ENCODE data around the gene IKZF1.
A peak's percentile ranks its signal among the peaks of the same experiment; 100 is the strongest.

The IKZF1 gene

GRCh38 chr7:50331564-50332208 lies 27.2 kb downstream of the IKZF1 start:
- H3K27ac ChIP-seq (replicated peaks; ENCODE audit: low read length), result no peak overlapping the region
- H2AK5ac ChIP-seq (ENCODE audit: low read depth, low read length), result no peak overlapping the region
- H3K14ac ChIP-seq (ENCODE audit: low read length), result no peak overlapping the region
- H3K4ac ChIP-seq (ENCODE audit: low read length), result no peak overlapping the region
- no peak overlapping the region for H3K23ac ChIP-seq (ENCODE audit: low read depth, low read length, poor library complexity)
- H4K91ac ChIP-seq (ENCODE audit: low read depth, low read length, poor library complexity), result no peak overlapping the region
- peaks cover 0 to 6% of the 10 kb centered on the region in 2 donors for H3K9me3 ChIP-seq (replicated peaks in 1 of 2; ENCODE audit: control insufficient read depth in 2 of 2, insufficient read depth in 1 of 2, low read depth in 1 of 2, low read length in 2 of 2)
- peaks cover 4% of the 10 kb centered on the region for H3K79me1 ChIP-seq (ENCODE audit: low read depth, low read length)
- no peak overlapping the region for H2BK12ac ChIP-seq (ENCODE audit: low read length)
- peaks cover 0 to 7% (median 0%) of the 10 kb centered on the region in 3 experiments for H3K27me3 ChIP-seq (ENCODE audit: control insufficient read depth in 3 of 3, insufficient read depth in 3 of 3, low read depth in 1 of 3, low read length in 3 of 3)
- no peak overlapping the region for H3K18ac ChIP-seq (ENCODE audit: low read length)
- H3K4me1 ChIP-seq (ENCODE audit: control insufficient read depth in 2 of 2, insufficient read depth in 1 of 2, low read depth in 1 of 2, low read length in 2 of 2), result peaks cover 0 to 3% of the 10 kb centered on the region in 2 donors
- peak overlapping the region; percentile 41 for H2AFZ ChIP-seq (ENCODE audit: low read length)
- DNase-seq (ENCODE audit: low spot score), result no peak
- no peak overlapping the region for H2BK120ac ChIP-seq (ENCODE audit: low read depth, low read length)
- H3K4me2 ChIP-seq (ENCODE audit: insufficient read depth, low read length, poor library complexity, severe bottlenecking), result no peak overlapping the region
- H2BK5ac ChIP-seq (ENCODE audit: low read length), result no peak overlapping the region
- H4K8ac ChIP-seq (ENCODE audit: low read depth, low read length), result no peak overlapping the region
- no peak overlapping the region for H3K4me3 ChIP-seq (ENCODE audit: low read length in 2 of 2)
- no peak overlapping the region for H2BK15ac ChIP-seq (ENCODE audit: low read length)
- H3K36me3 ChIP-seq (replicated peaks in 1 of 2; ENCODE audit: control insufficient read depth in 2 of 2, insufficient read depth in 2 of 2, low read length in 2 of 2), result peaks cover 3 to 7% of the 10 kb centered on the region in 2 donors
- WGBS, 2 donors (ENCODE audit: extremely low coverage in 2 of 2, insufficient read length in 2 of 2, insufficient replicate concordance in 1 of 2), result no CpG with 5 or more reads among the region's 2 CpGs
- H3K9ac ChIP-seq (ENCODE audit: low read depth, low read length, poor library complexity), result no peak overlapping the region

DNA sequence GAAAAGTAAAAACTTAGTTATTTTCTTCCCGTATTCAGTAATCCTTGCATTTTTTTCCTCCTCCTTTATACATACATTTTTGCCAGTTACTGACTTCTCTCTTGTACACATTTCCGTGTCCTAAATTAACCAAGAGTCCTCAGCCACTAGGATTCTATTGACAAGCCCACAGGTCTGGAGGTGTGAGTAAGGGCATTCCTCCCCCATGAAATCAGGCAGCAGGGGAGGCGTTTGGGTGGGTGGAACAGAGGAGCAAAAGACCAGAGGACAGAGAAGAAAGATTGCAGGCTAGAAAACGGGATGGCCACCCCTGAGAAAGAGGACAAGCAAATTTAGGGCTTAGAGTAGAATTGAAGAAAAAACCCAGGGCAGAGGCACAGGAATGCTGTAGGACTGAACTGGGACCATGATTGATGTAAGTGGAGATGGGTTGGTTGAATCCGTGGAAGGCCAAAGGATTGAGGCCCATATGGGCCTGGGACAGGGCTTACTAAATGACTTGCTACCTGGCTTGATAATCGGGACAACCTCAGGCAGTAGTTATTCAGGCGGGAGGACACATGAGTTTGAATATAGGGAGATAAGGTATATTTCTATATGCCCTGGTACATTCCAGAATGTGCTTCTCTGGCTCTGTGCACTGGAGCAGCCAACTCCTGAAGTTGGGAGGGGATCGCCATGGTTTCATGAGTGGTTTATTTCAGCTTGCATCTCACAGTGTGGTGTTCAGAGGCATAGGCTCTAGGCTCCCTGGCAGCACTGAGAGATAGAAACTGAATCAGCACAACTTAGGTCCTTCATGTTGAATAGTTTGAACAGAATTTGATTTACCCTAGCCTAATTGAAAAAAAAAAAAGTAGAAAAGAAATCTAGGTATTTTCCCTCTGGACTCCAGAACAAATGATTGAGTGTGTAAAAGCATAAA lies 28.0 kb downstream of the IKZF1 start:
- H4K91ac ChIP-seq (ENCODE audit: low read depth, low read length, poor library complexity), result no peak overlapping the region
- no peak overlapping the region for H2BK15ac ChIP-seq (ENCODE audit: low read length)
- H3K23ac ChIP-seq (ENCODE audit: low read depth, low read length, poor library complexity), result no peak overlapping the region
- no peak overlapping the region for H3K14ac ChIP-seq (ENCODE audit: low read length)
- H3K9me3 ChIP-seq (replicated peaks in 1 of 2; ENCODE audit: control insufficient read depth in 2 of 2, insufficient read depth in 1 of 2, low read depth in 1 of 2, low read length in 2 of 2), result peaks cover 0 to 6% of the 10 kb centered on the region in 2 donors
- no peak overlapping the region for H2BK120ac ChIP-seq (ENCODE audit: low read depth, low read length)
- DNase-seq (ENCODE audit: low spot score), result no peak
- H2AK5ac ChIP-seq (ENCODE audit: low read depth, low read length), result no peak overlapping the region
- no peak overlapping the region for H2AFZ ChIP-seq (ENCODE audit: low read length)
- H3K9ac ChIP-seq (ENCODE audit: low read depth, low read length, poor library complexity), result no peak overlapping the region
- no peak overlapping the region for H2BK5ac ChIP-seq (ENCODE audit: low read length)
- H3K18ac ChIP-seq (ENCODE audit: low read length), result no peak overlapping the region
- H3K4me3 ChIP-seq (ENCODE audit: low read length in 2 of 2), result no peak overlapping the region
- H3K36me3 ChIP-seq (replicated peaks in 1 of 2; ENCODE audit: control insufficient read depth in 2 of 2, insufficient read depth in 2 of 2, low read length in 2 of 2), result peaks cover 3 to 7% of the 10 kb centered on the region in 2 donors
- no CpG with 5 or more reads among the region's 8 CpGs for WGBS, 2 donors (ENCODE audit: extremely low coverage in 2 of 2, insufficient read length in 2 of 2, insufficient replicate concordance in 1 of 2)
- H3K27ac ChIP-seq (replicated peaks; ENCODE audit: low read length), result no peak overlapping the region
- no peak overlapping the region for H4K8ac ChIP-seq (ENCODE audit: low read depth, low read length)
- peaks cover 0 to 7% (median 0%) of the 10 kb centered on the region in 3 experiments for H3K27me3 ChIP-seq (ENCODE audit: control insufficient read depth in 3 of 3, insufficient read depth in 3 of 3, low read depth in 1 of 3, low read length in 3 of 3)
- no peak overlapping the region for H2BK12ac ChIP-seq (ENCODE audit: low read length)
- no peak overlapping the region for H3K4me2 ChIP-seq (ENCODE audit: insufficient read depth, low read length, poor library complexity, severe bottlenecking)
- H3K4ac ChIP-seq (ENCODE audit: low read length), result no peak overlapping the region
- peaks cover 4% of the 10 kb centered on the region for H3K79me1 ChIP-seq (ENCODE audit: low read depth, low read length)
- H3K4me1 ChIP-seq (ENCODE audit: control insufficient read depth in 2 of 2, insufficient read depth in 1 of 2, low read depth in 1 of 2, low read length in 2 of 2), result peaks cover 0 to 3% of the 10 kb centered on the region in 2 donors

DNA sequence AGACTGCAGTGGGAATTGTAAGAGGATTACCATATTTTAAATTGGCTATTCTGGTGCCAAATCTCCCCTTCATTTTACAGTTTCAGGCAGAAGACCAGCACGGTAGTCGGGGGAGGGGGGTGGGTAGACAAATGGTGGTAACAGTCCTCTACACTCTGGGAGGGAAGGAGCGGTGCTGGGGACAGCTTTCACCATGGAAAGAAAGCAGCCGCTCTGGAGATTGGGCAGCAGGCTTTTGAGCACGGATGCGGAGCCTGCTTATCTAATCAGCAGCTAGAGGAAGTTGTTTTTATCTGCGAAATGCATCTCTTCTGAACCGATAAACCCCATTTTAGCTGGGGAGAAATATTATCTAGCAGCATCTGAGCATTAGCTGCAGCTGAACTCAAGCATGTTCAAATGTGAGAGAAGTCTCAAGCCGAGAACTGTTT lies 28.7 kb downstream of the IKZF1 start:
- H3K27ac ChIP-seq (replicated peaks; ENCODE audit: low read length), result no peak overlapping the region

More for the DNA sequence above, 28.7 kb downstream of the IKZF1 start:
- Histone ChIP-seq H3K4ac (ENCODE audit: low read length) (no peak overlapping the region), H3K23ac (ENCODE audit: low read depth, low read length, poor library complexity) (no peak overlapping the region), H2BK120ac (ENCODE audit: low read depth, low read length) (no peak overlapping the region), H2BK15ac (ENCODE audit: low read length) (no peak overlapping the region), H2AK5ac (ENCODE audit: low read depth, low read length) (no peak overlapping the region), H3K4me2 (ENCODE audit: insufficient read depth, low read length, poor library complexity, severe bottlenecking) (no peak overlapping the region), H3K4me3 (ENCODE audit: low read length in 2 of 2) (no peak overlapping the region), H3K14ac (ENCODE audit: low read length) (no peak overlapping the region), H3K27me3 (ENCODE audit: control insufficient read depth in 3 of 3, insufficient read depth in 3 of 3, low read depth in 1 of 3, low read length in 3 of 3) (peaks cover 0 to 7% (median 0%) of the 10 kb centered on the region in 3 experiments), H3K4me1 (ENCODE audit: control insufficient read depth in 2 of 2, insufficient read depth in 1 of 2, low read depth in 1 of 2, low read length in 2 of 2) (peaks cover 0 to 3% of the 10 kb centered on the region in 2 donors), H3K9ac (ENCODE audit: low read depth, low read length, poor library complexity) (no peak overlapping the region), H2AFZ (ENCODE audit: low read length) (no peak overlapping the region), H3K9me3 (replicated peaks in 1 of 2; ENCODE audit: control insufficient read depth in 2 of 2, insufficient read depth in 1 of 2, low read depth in 1 of 2, low read length in 2 of 2) (peaks cover 0 to 6% of the 10 kb centered on the region in 2 donors), H3K18ac (ENCODE audit: low read length) (no peak overlapping the region), H4K91ac (ENCODE audit: low read depth, low read length, poor library complexity) (no peak overlapping the region), H2BK5ac (ENCODE audit: low read length) (no peak overlapping the region), H2BK12ac (ENCODE audit: low read length) (no peak overlapping the region), H3K79me1 (ENCODE audit: low read depth, low read length) (peaks cover 4% of the 10 kb centered on the region), H3K36me3 (replicated peaks in 1 of 2; ENCODE audit: control insufficient read depth in 2 of 2, insufficient read depth in 2 of 2, low read length in 2 of 2) (peaks cover 0 to 7% of the 10 kb centered on the region in 2 donors), H4K8ac (ENCODE audit: low read depth, low read length) (no peak overlapping the region)
- DNase-seq (ENCODE audit: low spot score), result no peak
- WGBS, 2 donors (ENCODE audit: extremely low coverage in 2 of 2, insufficient read length in 2 of 2, insufficient replicate concordance in 1 of 2), result no CpG with 5 or more reads among the region's 9 CpGs
